Spleen (tissue), 7 donors: ENCODE results near the gene FSTL3.

Source experiments
- CTCF ChIP-seq, 11 experiments: fragments of 200-600 bp in 7 of 11; fragments of 450-650 bp in 4 of 11; sonication (generic) in 4 of 11; IDR thresholded peaks in 8 of 11; conservative IDR thresholded peaks in 3 of 11; 1 replicate in 7 of 11; 2 replicates in 4 of 11; pipeline versions ENCODE4 v1.4.0 to v1.8.0; 2016 to 2021; ENCODE audit warnings: antibody characterized with exemption in 11 of 11, inconsistent platforms in 4 of 11, mild to moderate bottlenecking in 1 of 11
- POLR2A ChIP-seq, 3 donors: fragments of 450-650 bp; IDR thresholded peaks; one replicate each; pipeline ENCODE4 v1.5.1; 2017; ENCODE audit warnings: antibody characterized with exemption in 3 of 3, mild to moderate bottlenecking in 1 of 3
- POLR2AphosphoS5 ChIP-seq, 3 donors: sonication (generic); formaldehyde crosslinking; IDR thresholded peaks; one replicate each; pipeline ENCODE4 v1.5.1; 2017; ENCODE audit warnings: antibody characterized with exemption in 3 of 3
- donor health status: DM: no; HTN: no; CAD: no; lungs with moderate emphysema.
- donor health status: DM: no; HTN: no; CAD: no.
- donor health status: DM: no; HTN: no; CAD: no.

- TF ChIP-seq CTCF (IDR thresholded peaks at IDR 0.05 in 8 of 11, conservative IDR thresholded peaks at IDR 0.05 in 3 of 11) (no peak), POLR2A (IDR thresholded peaks at IDR 0.05) (no peak), POLR2AphosphoS5 (IDR thresholded peaks at IDR 0.05) (no peak)
Measured at GRCh38 chr19:695352-695949, 19.3 kb downstream of the FSTL3 start, which contains the start of gene PRSS57.
